Gastroesophageal sphincter (tissue), 3 donors: ENCODE results near the gene DNM3.

ENCODE experiments used
- CTCF ChIP-seq, 4 experiments: fragments of 200-600 bp in 2 of 4; fragments of 450-650 bp in 2 of 4; sonication (generic) in 1 of 4; IDR thresholded peaks; one replicate each; pipeline ENCODE4 v1.5.1; 2017 to 2019; ENCODE audit warnings: antibody characterized with exemption in 4 of 4, mild to moderate bottlenecking in 2 of 4, moderate library complexity in 2 of 4
- POLR2A ChIP-seq, 2 donors: fragments of 450-650 bp; IDR thresholded peaks; one replicate each; pipeline ENCODE4 v1.6.1; 2017; ENCODE audit warnings: antibody characterized with exemption in 2 of 2, mild to moderate bottlenecking in 2 of 2, moderate library complexity in 1 of 2
- POLR2AphosphoS5 ChIP-seq: sonication (generic); formaldehyde crosslinking; IDR thresholded peaks from one replicate; pipeline ENCODE4 v1.6.1; 2017; ENCODE audit warnings: antibody characterized with exemption

- TF ChIP-seq POLR2A (IDR thresholded peaks at IDR 0.05) (no peak), CTCF (IDR thresholded peaks at IDR 0.05) (no peak), POLR2AphosphoS5 (no peak)
These were observed 549.6 kb downstream of the DNM3 start for GRCh38 chr1:172390683-172391551.
